Measurements from ENCODE around the gene MTPN. TPM values are rescaled to one million over a fixed set of nuclear protein-coding genes. Genes with fewer than 3 reads are reported as not detected.

MTPN gene
- total RNA-seq, 1 donor from 2014 or later = 173 TPM

DNA sequence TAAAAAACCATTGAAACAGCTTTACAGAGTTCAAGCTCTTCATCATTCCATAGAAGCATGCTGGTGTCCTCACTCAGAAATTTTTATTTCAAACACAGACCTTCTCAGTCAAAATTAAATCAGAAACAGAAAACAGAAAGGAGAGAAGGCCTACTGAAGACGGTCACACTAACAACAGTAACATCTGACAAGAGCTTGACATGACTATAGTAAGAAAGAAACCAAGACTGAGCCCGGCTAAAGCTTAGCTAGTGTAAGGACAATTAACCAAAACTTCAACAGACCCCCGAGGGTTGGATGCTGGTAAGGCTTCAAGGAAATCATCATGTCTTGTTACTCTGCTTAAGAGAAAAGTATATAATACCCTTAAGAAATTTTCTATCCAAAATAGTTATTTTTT, 38.6 kb downstream of the MTPN start:
- Histone ChIP-seq H3K9ac (ENCODE audit: low read length) (no peak overlapping the region), H3K4me3 (ENCODE audit: insufficient read depth, low read depth, low read length) (no peak overlapping the region), H3K79me2 (ENCODE audit: insufficient read depth, low read length) (peaks cover 88% of the 10 kb centered on the region), H3K27ac (ENCODE audit: low read depth, low read length) (no peak overlapping the region), H3K4me2 (ENCODE audit: low read length) (no peak overlapping the region), H3K4me1 (ENCODE audit: insufficient read depth, low read length) (no peaks in the 10 kb centered on the region), H3K9me3 (ENCODE audit: insufficient read depth, low read depth, low read length) (no peaks in the 10 kb centered on the region), H2AFZ (ENCODE audit: low read depth, low read length) (no peak overlapping the region), H4K20me1 (ENCODE audit: insufficient read depth, low read length) (peaks cover 46% of the 10 kb centered on the region), H3K27me3 (ENCODE audit: insufficient read depth, low read length) (no peaks in the 10 kb centered on the region), H3K36me3 (ENCODE audit: insufficient read depth, low read length) (no peaks in the 10 kb centered on the region)
- H3K4me3 Mint-ChIP-seq (ENCODE audit: unreplicated experiment) = no peak overlapping the region
- H3K9me3 Mint-ChIP-seq (ENCODE audit: unreplicated experiment) = no peaks in the 10 kb centered on the region
- FAIRE-seq = no peak
- no peak for DNase-seq (ENCODE audit: low read depth)
- no peak overlapping the region for H3K27ac Mint-ChIP-seq (ENCODE audit: unreplicated experiment)
- H3K27me3 Mint-ChIP-seq (ENCODE audit: low read depth, unreplicated experiment) = no peaks in the 10 kb centered on the region
- H3K4me1 Mint-ChIP-seq (ENCODE audit: low read depth, unreplicated experiment) = peaks cover 22% of the 10 kb centered on the region
- peaks cover 7% of the 10 kb centered on the region for H3K36me3 Mint-ChIP-seq (ENCODE audit: low read depth, unreplicated experiment)
- TF ChIP-seq EZH2 (IDR thresholded peaks at IDR 0.05; ENCODE audit: insufficient read depth, low read length) = no peak
- TF ChIP-seq, protein P1, sequence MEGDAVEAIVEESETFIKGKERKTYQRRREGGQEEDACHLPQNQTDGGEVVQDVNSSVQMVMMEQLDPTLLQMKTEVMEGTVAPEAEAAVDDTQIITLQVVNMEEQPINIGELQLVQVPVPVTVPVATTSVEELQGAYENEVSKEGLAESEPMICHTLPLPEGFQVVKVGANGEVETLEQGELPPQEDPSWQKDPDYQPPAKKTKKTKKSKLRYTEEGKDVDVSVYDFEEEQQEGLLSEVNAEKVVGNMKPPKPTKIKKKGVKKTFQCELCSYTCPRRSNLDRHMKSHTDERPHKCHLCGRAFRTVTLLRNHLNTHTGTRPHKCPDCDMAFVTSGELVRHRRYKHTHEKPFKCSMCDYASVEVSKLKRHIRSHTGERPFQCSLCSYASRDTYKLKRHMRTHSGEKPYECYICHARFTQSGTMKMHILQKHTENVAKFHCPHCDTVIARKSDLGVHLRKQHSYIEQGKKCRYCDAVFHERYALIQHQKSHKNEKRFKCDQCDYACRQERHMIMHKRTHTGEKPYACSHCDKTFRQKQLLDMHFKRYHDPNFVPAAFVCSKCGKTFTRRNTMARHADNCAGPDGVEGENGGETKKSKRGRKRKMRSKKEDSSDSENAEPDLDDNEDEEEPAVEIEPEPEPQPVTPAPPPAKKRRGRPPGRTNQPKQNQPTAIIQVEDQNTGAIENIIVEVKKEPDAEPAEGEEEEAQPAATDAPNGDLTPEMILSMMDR (IDR thresholded peaks at IDR 0.05; ENCODE audit: insufficient read depth, low read depth, low read length) = no peak

DNA sequence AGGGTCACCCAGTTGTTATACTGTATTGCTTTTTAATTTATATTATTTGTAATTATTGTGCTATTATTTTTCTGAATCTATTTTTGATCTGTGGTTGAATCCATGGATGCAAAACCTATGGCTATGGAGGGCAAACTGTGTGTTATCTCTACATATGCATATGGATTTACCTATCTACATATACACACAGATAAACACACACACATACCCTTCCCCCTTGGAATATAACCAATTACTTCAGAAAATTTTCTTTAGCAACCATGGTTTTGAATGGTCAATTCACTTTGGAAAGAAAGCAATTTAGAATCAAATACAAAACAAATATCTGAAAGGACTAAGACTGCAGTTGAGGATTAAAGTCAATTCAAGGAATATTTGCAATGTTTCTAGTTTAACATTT, 39.1 kb downstream of the MTPN start:
- H3K4me3 ChIP-seq (ENCODE audit: insufficient read depth, low read depth, low read length) = no peak overlapping the region
- H3K9me3 ChIP-seq (ENCODE audit: insufficient read depth, low read depth, low read length) = no peaks in the 10 kb centered on the region
- H3K4me2 ChIP-seq (ENCODE audit: low read length) = no peak overlapping the region
- Mint-ChIP-seq H3K9me3 (ENCODE audit: unreplicated experiment) (no peaks in the 10 kb centered on the region), H3K4me3 (ENCODE audit: unreplicated experiment) (no peak overlapping the region), H3K36me3 (ENCODE audit: low read depth, unreplicated experiment) (peaks cover 7% of the 10 kb centered on the region), H3K4me1 (ENCODE audit: low read depth, unreplicated experiment) (peaks cover 17% of the 10 kb centered on the region), H3K27ac (ENCODE audit: unreplicated experiment) (no peak overlapping the region), H3K27me3 (ENCODE audit: low read depth, unreplicated experiment) (no peaks in the 10 kb centered on the region)
- H3K9ac ChIP-seq (ENCODE audit: low read length) = no peak overlapping the region
- FAIRE-seq = no peak
- peaks cover 91% of the 10 kb centered on the region for H3K79me2 ChIP-seq (ENCODE audit: insufficient read depth, low read length)
- no peaks in the 10 kb centered on the region for H3K36me3 ChIP-seq (ENCODE audit: insufficient read depth, low read length)
- H3K27ac ChIP-seq (ENCODE audit: low read depth, low read length) = no peak overlapping the region
- H3K27me3 ChIP-seq (ENCODE audit: insufficient read depth, low read length) = no peaks in the 10 kb centered on the region
- no peaks in the 10 kb centered on the region for H3K4me1 ChIP-seq (ENCODE audit: insufficient read depth, low read length)
- no peak for TF ChIP-seq EZH2 (IDR thresholded peaks at IDR 0.05; ENCODE audit: insufficient read depth, low read length)
- TF ChIP-seq, protein P1 (IDR thresholded peaks at IDR 0.05; ENCODE audit: insufficient read depth, low read depth, low read length) = no peak
- H4K20me1 ChIP-seq (ENCODE audit: insufficient read depth, low read length) = peaks cover 44% of the 10 kb centered on the region
- no peak for DNase-seq (ENCODE audit: low read depth)
- H2AFZ ChIP-seq (ENCODE audit: low read depth, low read length) = no peak overlapping the region

DNA sequence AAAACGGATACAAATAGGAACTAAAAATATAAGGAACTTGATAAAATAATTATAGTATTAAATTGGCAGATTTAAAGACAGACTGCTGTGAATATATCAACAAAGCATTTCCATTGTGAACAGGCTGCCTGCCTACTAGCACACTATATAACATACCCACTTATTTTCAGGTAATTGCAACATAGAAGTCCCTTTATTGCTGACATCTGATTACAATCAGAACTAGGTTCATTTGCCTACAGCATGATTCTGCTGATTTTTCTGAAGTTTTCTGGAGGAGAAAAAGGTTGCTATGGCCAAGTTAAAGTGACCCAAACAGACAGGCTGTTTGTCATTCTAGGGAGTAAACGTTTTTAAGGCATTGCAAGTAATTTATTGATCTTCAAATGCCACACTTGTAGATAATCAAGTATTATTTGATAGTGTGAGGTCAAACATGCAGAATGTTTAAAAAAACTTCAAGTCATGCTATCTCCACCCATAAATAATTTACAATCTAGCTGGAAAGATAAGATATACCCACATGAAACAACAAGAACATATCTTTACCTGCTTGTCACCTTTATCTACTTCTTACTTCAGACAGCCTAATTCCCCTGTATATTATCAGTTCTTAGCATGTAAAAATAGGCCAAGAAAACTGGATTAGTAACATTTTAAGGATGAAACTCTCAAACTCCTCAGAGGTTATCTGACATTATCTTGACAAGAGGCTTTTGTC, 40.5 kb downstream of the MTPN start:
- Histone ChIP-seq H3K9me3 (ENCODE audit: insufficient read depth, low read depth, low read length) (no peaks in the 10 kb centered on the region), H3K27ac (ENCODE audit: low read depth, low read length) (no peak overlapping the region), H3K4me1 (ENCODE audit: insufficient read depth, low read length) (no peaks in the 10 kb centered on the region), H4K20me1 (ENCODE audit: insufficient read depth, low read length) (peaks cover 40% of the 10 kb centered on the region), H3K4me2 (ENCODE audit: low read length) (no peak overlapping the region), H3K79me2 (ENCODE audit: insufficient read depth, low read length) (peaks cover 93% of the 10 kb centered on the region), H3K27me3 (ENCODE audit: insufficient read depth, low read length) (no peaks in the 10 kb centered on the region), H3K9ac (ENCODE audit: low read length) (no peak overlapping the region), H3K4me3 (ENCODE audit: insufficient read depth, low read depth, low read length) (no peak overlapping the region), H2AFZ (ENCODE audit: low read depth, low read length) (no peak overlapping the region), H3K36me3 (ENCODE audit: insufficient read depth, low read length) (no peaks in the 10 kb centered on the region)
- Mint-ChIP-seq H3K4me1 (ENCODE audit: low read depth, unreplicated experiment) (peaks cover 15% of the 10 kb centered on the region), H3K4me3 (ENCODE audit: unreplicated experiment) (no peak overlapping the region), H3K27me3 (ENCODE audit: low read depth, unreplicated experiment) (no peaks in the 10 kb centered on the region), H3K27ac (ENCODE audit: unreplicated experiment) (no peak overlapping the region), H3K9me3 (ENCODE audit: unreplicated experiment) (no peaks in the 10 kb centered on the region), H3K36me3 (ENCODE audit: low read depth, unreplicated experiment) (peaks cover 7% of the 10 kb centered on the region)
- DNase-seq (ENCODE audit: low read depth) = no peak
- TF ChIP-seq, protein P1 (IDR thresholded peaks at IDR 0.05; ENCODE audit: insufficient read depth, low read depth, low read length) = no peak
- TF ChIP-seq EZH2 (IDR thresholded peaks at IDR 0.05; ENCODE audit: insufficient read depth, low read length) = no peak
- FAIRE-seq = no peak
